Endodermal cell (in vitro differentiated cells): ENCODE results near the gene ZBTB7A. TPM values are rescaled to one million over a fixed set of nuclear protein-coding genes. Genes with fewer than 3 reads are reported as not detected.

Source experiments
- DNase-seq: peaks from one replicate; pipeline ENCODE4 v3.0.0-alpha.2; 2017
- H3K27ac ChIP-seq: 2 replicates; pipeline ENCODE4 v1.5.1; 2013; ENCODE audit warnings: mild to moderate bottlenecking, low read depth, low read length, moderate library complexity
- H3K27me3 ChIP-seq: 2 replicates; pipeline ENCODE4 v1.6.1; 2013; ENCODE audit warnings: mild to moderate bottlenecking, low read length, moderate library complexity; ENCODE audit not compliant: insufficient read depth, control insufficient read depth, poor library complexity, severe bottlenecking
- H3K36me3 ChIP-seq: 2 replicates; pipeline ENCODE4 v1.7.0; 2013; ENCODE audit warnings: mild to moderate bottlenecking, low read length, moderate library complexity; ENCODE audit not compliant: control insufficient read depth, insufficient read depth
- H3K4me1 ChIP-seq: one replicate; pipeline ENCODE4 v1.7.0; 2013; ENCODE audit warnings: low read length; ENCODE audit not compliant: control insufficient read depth, insufficient read depth
- H3K4me3 ChIP-seq: 2 replicates; pipeline ENCODE4 v1.5.1; 2013; ENCODE audit warnings: mild to moderate bottlenecking, low read length, moderate library complexity
- H3K9ac ChIP-seq: 2 replicates; pipeline ENCODE4 v1.6.1; 2013; ENCODE audit warnings: mild to moderate bottlenecking, low read length, moderate library complexity; ENCODE audit not compliant: poor library complexity, severe bottlenecking; ENCODE audit errors: extremely low read depth
- H3K9me3 ChIP-seq: 2 replicates; pipeline ENCODE4 v1.6.1; 2013; ENCODE audit warnings: mild to moderate bottlenecking, low read length, moderate library complexity; ENCODE audit not compliant: control insufficient read depth
- H3K27ac Mint-ChIP-seq: 2 replicates; pipeline ENCODE4 v1.8.0; 2020; ENCODE audit warnings: mixed read lengths
- H3K27me3 Mint-ChIP-seq: 2 replicates; pipeline ENCODE4 v1.8.0; 2021; ENCODE audit warnings: mild to moderate bottlenecking, mixed read lengths; ENCODE audit not compliant: insufficient read depth
- H3K36me3 Mint-ChIP-seq: 2 replicates; pipeline ENCODE4 v1.8.0; 2020; ENCODE audit warnings: low read depth, mixed read lengths
- H3K4me1 Mint-ChIP-seq: 2 replicates; pipeline ENCODE4 v1.8.0; 2020; ENCODE audit warnings: mixed read lengths
- H3K4me3 Mint-ChIP-seq: 2 replicates; pipeline ENCODE4 v1.8.0; 2020; ENCODE audit warnings: mild to moderate bottlenecking, moderate library complexity, mixed read lengths
- H3K9me3 Mint-ChIP-seq: 2 replicates; pipeline ENCODE4 v1.8.0; 2020; ENCODE audit warnings: mild to moderate bottlenecking, mixed read lengths
- WGBS, 2 experiments: methylation state at CpG; one replicate each; pipeline versions ENCODE4 v1.1.5 to v1.1.7; 2013; ENCODE audit warnings: missing lambda C conversion rate in 2 of 2, mixed read lengths in 1 of 2; ENCODE audit not compliant: insufficient coverage in 1 of 2, insufficient read length in 1 of 2; 5-methylcytosine and 5-hydroxymethylcytosine counted together
- total RNA-seq, 2 donors: library from RNA; stranded (reverse); fragmentation: NEBNext Ultra II Directional in 1 of 2; extraction: Animal tissue kit (Norgen Biotek cat#: 25700) in 1 of 2; gene quantifications; 2 replicates in 1 of 2; 3 replicates in 1 of 2; pipeline ENCODE4 v1.2.1, GENCODE V29; 2021
- TF ChIP-seq, protein P1 (sequence below): fragments of 200-600 bp; sonication (generic); conservative IDR thresholded peaks from 2 replicates; pipeline ENCODE4 v1.5.0; 2021; ENCODE audit warnings: antibody characterized with exemption, mild to moderate bottlenecking

Gene ZBTB7A
- total RNA-seq, 2 donors from 2014 or later = 19.2 to 22.1 TPM

DNA sequence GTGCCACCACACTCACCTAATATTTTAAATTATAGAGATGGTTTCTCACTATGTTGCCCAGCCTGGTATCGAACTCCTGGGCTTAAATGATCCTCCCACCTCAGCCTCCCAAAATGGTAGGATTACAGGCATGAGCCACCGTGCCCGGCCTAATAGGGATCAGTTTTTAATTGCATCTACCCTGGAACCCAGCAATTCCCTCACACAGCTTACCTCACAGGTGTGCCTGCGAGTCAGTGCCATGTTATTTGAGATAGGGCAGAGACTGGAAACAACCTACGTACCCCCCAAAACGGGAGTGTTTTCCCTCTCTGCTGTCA lies 42.9 kb upstream of the ZBTB7A start:
- H3K27me3 Mint-ChIP-seq = no peaks in the 10 kb centered on the region

GRCh38 chr19:4108767-4109625 lies 42.3 kb upstream of the ZBTB7A start:
- H3K36me3 ChIP-seq = peaks cover 75% of the 10 kb centered on the region
- Mint-ChIP-seq H3K4me3 (no peak overlapping the region), H3K27ac (no peak overlapping the region), H3K36me3 (peaks cover 86% of the 10 kb centered on the region), H3K27me3 (no peaks in the 10 kb centered on the region), H3K4me1 (no peaks in the 10 kb centered on the region), H3K9me3 (no peaks in the 10 kb centered on the region)
- no peaks in the 10 kb centered on the region for H3K27me3 ChIP-seq
- DNase-seq = no peak
- H3K9ac ChIP-seq = no peak overlapping the region
- WGBS, 2 experiments = 94 to 99% methylated on average over 23 to 35 of the region's 35 CpGs
- no peak overlapping the region for H3K4me3 ChIP-seq
- H3K27ac ChIP-seq = no peak overlapping the region
- no peaks in the 10 kb centered on the region for H3K9me3 ChIP-seq
- H3K4me1 ChIP-seq = no peaks in the 10 kb centered on the region
- TF ChIP-seq, protein P1, sequence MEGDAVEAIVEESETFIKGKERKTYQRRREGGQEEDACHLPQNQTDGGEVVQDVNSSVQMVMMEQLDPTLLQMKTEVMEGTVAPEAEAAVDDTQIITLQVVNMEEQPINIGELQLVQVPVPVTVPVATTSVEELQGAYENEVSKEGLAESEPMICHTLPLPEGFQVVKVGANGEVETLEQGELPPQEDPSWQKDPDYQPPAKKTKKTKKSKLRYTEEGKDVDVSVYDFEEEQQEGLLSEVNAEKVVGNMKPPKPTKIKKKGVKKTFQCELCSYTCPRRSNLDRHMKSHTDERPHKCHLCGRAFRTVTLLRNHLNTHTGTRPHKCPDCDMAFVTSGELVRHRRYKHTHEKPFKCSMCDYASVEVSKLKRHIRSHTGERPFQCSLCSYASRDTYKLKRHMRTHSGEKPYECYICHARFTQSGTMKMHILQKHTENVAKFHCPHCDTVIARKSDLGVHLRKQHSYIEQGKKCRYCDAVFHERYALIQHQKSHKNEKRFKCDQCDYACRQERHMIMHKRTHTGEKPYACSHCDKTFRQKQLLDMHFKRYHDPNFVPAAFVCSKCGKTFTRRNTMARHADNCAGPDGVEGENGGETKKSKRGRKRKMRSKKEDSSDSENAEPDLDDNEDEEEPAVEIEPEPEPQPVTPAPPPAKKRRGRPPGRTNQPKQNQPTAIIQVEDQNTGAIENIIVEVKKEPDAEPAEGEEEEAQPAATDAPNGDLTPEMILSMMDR = no peak

More for the DNA sequence above, 42.9 kb upstream of the ZBTB7A start:
- 93 to 97% methylated on average over 6 of the region's 6 CpGs for WGBS, 2 experiments
- H3K9ac ChIP-seq = no peak overlapping the region
- peaks cover 77% of the 10 kb centered on the region for H3K36me3 ChIP-seq
- Mint-ChIP-seq H3K27ac (no peak overlapping the region), H3K4me1 (no peaks in the 10 kb centered on the region), H3K4me3 (no peak overlapping the region), H3K9me3 (no peaks in the 10 kb centered on the region), H3K36me3 (peaks cover 86% of the 10 kb centered on the region)
- no peak overlapping the region for H3K27ac ChIP-seq
- no peaks in the 10 kb centered on the region for H3K27me3 ChIP-seq
- no peaks in the 10 kb centered on the region for H3K9me3 ChIP-seq
- no peak overlapping the region for H3K4me3 ChIP-seq
- no peaks in the 10 kb centered on the region for H3K4me1 ChIP-seq
- DNase-seq = no peak
- TF ChIP-seq, protein P1 = no peak

- no peak overlapping the region for H3K4me3 ChIP-seq
- H3K27me3 ChIP-seq = no peaks in the 10 kb centered on the region
- TF ChIP-seq, protein P1 = no peak
- Mint-ChIP-seq H3K27ac (no peak overlapping the region), H3K4me3 (no peak overlapping the region), H3K4me1 (no peaks in the 10 kb centered on the region), H3K27me3 (no peaks in the 10 kb centered on the region), H3K36me3 (peaks cover 65% of the 10 kb centered on the region), H3K9me3 (no peaks in the 10 kb centered on the region)
- no peak overlapping the region for H3K27ac ChIP-seq
- no peak for DNase-seq
- H3K36me3 ChIP-seq = peaks cover 53% of the 10 kb centered on the region
- no peak overlapping the region for H3K9ac ChIP-seq
- no peaks in the 10 kb centered on the region for H3K9me3 ChIP-seq
- no peaks in the 10 kb centered on the region for H3K4me1 ChIP-seq
- WGBS, 2 experiments = 92 to 95% methylated on average over 4 to 9 of the region's 9 CpGs
Measured at GRCh38 chr19:4103080-4103433, 36.4 kb upstream of the ZBTB7A start.
